PC-9 (cell line): ENCODE results near the gene PEX11G. TPM values are rescaled to one million over a fixed set of nuclear protein-coding genes. Genes with fewer than 3 reads are reported as not detected.

Source experiments
- BruUV-seq: library from RNA; stranded (reverse); fragments of 400-500 nt; replicated peaks from 2 replicates; lab custom pipeline; 2021; lab: Mats Ljungman, UMichigan
- CTCF ChIA-PET: fragments of 300-600 bp; sonication (Branson Sonifier 250); formaldehyde crosslinking; loops from one replicate; lab custom pipeline; 2022; ENCODE audit warnings: antibody characterized with exemption; lab: Charles Lee
- POLR2A ChIA-PET: fragments of 300-600 bp; sonication (Branson Sonifier 250); formaldehyde crosslinking; loops from one replicate; lab custom pipeline; 2022; ENCODE audit warnings: antibody characterized with exemption; ENCODE audit not compliant: unreplicated experiment; lab: Charles Lee
- DNase-seq, 2 experiments: peaks; one replicate each; pipeline versions ENCODE4 v3.0.0 to v3.0.0-alpha.2; 2015 to 2022; ENCODE audit warnings: mixed read lengths in 1 of 2
- H2AFZ ChIP-seq: fragments of 200-600 bp; sonication (generic); 2 replicates; pipeline ENCODE4 v1.8.1; 2017; ENCODE audit warnings: antibody characterized with exemption
- H3F3A ChIP-seq: fragments of 200-600 bp; sonication (generic); 2 replicates; pipeline ENCODE4 v1.8.1; 2017; ENCODE audit warnings: antibody characterized with exemption, mild to moderate bottlenecking, low read depth; ENCODE audit not compliant: insufficient read depth
- H3K27ac ChIP-seq: fragments of 200-600 bp; sonication (generic); 2 replicates; pipeline ENCODE4 v1.6.1; 2016; ENCODE audit warnings: mixed run types
- H3K27me3 ChIP-seq: fragments of 200-600 bp; sonication (generic); 2 replicates; pipeline ENCODE4 v1.6.1; 2016; ENCODE audit warnings: low read depth, mixed run types; ENCODE audit not compliant: insufficient read depth
- H3K36me3 ChIP-seq: fragments of 200-600 bp; sonication (generic); 2 replicates; pipeline ENCODE4 v1.6.1; 2016; ENCODE audit warnings: low read depth, mixed run types
- H3K4me1 ChIP-seq: fragments of 200-600 bp; sonication (generic); replicated peaks from 2 replicates; pipeline ENCODE4 v1.6.1; 2016; ENCODE audit warnings: mixed run types; ENCODE audit not compliant: insufficient read depth
- H3K4me2 ChIP-seq: fragments of 200-600 bp; sonication (generic); 2 replicates; pipeline ENCODE4 v1.6.1; 2017; ENCODE audit warnings: mixed run types
- H3K4me3 ChIP-seq: fragments of 200-600 bp; sonication (generic); 2 replicates; pipeline ENCODE4 v1.6.1; 2016; ENCODE audit warnings: mixed run types
- H3K79me2 ChIP-seq: fragments of 200-600 bp; sonication (generic); 2 replicates; pipeline ENCODE4 v1.6.1; 2017; ENCODE audit warnings: low read depth, mixed run types
- H3K9me2 ChIP-seq: fragments of 200-600 bp; sonication (generic); 2 replicates; pipeline ENCODE4 v1.8.1; 2017; ENCODE audit warnings: mild to moderate bottlenecking; ENCODE audit not compliant: insufficient read depth
- H3K9me3 ChIP-seq: fragments of 200-600 bp; sonication (generic); 2 replicates; pipeline ENCODE4 v1.8.1; 2016; ENCODE audit warnings: low read depth; ENCODE audit not compliant: insufficient read depth
- H4K20me1 ChIP-seq: fragments of 200-600 bp; sonication (generic); 2 replicates; pipeline ENCODE4 v1.8.1; 2017; ENCODE audit not compliant: insufficient read depth
- EZH2 ChIP-seq: fragments of 200-600 bp; sonication (generic); IDR thresholded peaks from 2 replicates; pipeline ENCODE4 v1.8.0; 2017; ENCODE audit warnings: antibody characterized with exemption, low read depth
- intact Hi-C: fragments of 100-400 bp; cut with micrococcal nuclease; formaldehyde crosslinking; loops from one replicate; pipeline ENCODE4 v1.10.0; 2022; ENCODE audit not compliant: unreplicated experiment
- total RNA-seq: library from RNA; stranded (reverse); gene quantifications from 2 replicates; pipeline ENCODE4 v1.2.3, GENCODE V29; 2021
- TF ChIP-seq, protein P1 (sequence below): fragments of 200-600 bp; sonication (generic); conservative IDR thresholded peaks from 2 replicates; pipeline ENCODE4 v1.6.1; 2017; ENCODE audit warnings: mixed run types, antibody characterized with exemption, mild to moderate bottlenecking, moderate library complexity

Gene PEX11G
- total RNA-seq, 1 experiment from 2014 or later = 10.5 TPM

DNA sequence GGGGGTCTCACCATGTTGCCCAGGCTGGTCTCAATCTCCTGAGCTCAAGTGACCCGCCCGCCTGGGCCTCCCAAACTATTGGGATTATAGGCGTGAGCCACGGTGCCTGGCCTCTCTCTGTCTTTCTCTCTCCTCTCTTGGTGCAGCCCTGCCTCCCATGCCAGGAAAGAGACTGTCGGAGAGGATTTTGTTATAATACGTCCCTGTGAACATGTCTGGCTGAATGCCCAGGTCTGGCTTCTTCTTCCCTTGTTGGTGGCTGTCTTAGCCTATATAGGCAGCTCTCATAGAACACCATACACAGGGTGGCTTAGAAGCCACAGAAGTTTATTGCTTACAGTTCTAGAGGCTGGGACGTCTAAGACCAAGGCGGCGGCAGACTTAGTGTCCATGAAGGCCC lies 46.4 kb downstream of the PEX11G start:
- no peaks in the 10 kb centered on the region for H3K27me3 ChIP-seq
- BruUV-seq = no TSS peak
- no peak overlapping the region for H3K27ac ChIP-seq
- H3K4me2 ChIP-seq = no peak overlapping the region
- H3K36me3 ChIP-seq = peaks cover 24% of the 10 kb centered on the region
- H3K4me3 ChIP-seq = no peak overlapping the region
- H3K4me1 ChIP-seq = no peaks in the 10 kb centered on the region
- no peaks in the 10 kb centered on the region for H3K79me2 ChIP-seq
- ChIA-PET CTCF (interaction anchor here (0.7 kb wide), 1 partner anchor 8 kb away, joined by 5 read pairs; no protein-coding TSS in a partner anchor), POLR2A (no interaction called here)
- no peak overlapping the region for H2AFZ ChIP-seq
- intact Hi-C loops = no loop called here
- peaks cover 3% of the 10 kb centered on the region for H3F3A ChIP-seq
- H3K9me3 ChIP-seq = no peaks in the 10 kb centered on the region
- H3K9me2 ChIP-seq = no peaks in the 10 kb centered on the region
- no peaks in the 10 kb centered on the region for H4K20me1 ChIP-seq
- no peak for DNase-seq
- TF ChIP-seq, protein P1, sequence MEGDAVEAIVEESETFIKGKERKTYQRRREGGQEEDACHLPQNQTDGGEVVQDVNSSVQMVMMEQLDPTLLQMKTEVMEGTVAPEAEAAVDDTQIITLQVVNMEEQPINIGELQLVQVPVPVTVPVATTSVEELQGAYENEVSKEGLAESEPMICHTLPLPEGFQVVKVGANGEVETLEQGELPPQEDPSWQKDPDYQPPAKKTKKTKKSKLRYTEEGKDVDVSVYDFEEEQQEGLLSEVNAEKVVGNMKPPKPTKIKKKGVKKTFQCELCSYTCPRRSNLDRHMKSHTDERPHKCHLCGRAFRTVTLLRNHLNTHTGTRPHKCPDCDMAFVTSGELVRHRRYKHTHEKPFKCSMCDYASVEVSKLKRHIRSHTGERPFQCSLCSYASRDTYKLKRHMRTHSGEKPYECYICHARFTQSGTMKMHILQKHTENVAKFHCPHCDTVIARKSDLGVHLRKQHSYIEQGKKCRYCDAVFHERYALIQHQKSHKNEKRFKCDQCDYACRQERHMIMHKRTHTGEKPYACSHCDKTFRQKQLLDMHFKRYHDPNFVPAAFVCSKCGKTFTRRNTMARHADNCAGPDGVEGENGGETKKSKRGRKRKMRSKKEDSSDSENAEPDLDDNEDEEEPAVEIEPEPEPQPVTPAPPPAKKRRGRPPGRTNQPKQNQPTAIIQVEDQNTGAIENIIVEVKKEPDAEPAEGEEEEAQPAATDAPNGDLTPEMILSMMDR = no peak
- TF ChIP-seq EZH2 = no peak

DNA sequence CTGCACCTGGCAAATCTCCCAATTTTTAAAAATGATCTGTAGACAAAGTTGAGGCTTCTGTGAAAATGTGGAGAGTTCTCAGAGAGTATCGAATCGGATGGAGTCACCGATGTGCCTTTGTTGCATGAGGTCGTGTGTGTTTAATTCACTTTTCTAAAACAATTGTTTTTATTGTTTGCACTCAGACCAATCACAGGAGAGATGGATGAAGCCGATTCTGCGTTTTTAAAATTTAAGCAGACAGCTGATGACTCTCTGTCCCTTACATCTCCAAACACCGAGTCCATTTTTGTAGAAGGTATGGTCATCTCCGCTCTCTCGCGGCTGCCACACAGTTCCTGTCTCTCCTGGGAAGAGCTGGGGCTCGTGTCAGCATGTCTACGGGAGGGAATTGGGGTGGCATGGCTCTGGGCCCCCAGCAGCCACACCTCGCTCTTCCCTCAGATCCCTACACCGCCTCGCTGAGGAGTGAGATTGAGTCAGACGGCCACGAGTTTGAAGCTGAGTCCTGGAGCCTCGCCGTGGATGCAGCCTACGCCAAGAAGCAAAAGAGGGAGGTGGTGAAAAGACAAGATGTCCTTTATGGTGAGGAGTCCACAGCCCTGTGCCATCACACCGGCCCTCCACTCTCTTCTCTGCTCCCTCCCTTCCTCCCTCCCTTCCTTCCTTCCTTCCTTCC lies 47.2 kb downstream of the PEX11G start:
- Histone ChIP-seq H2AFZ (no peak overlapping the region), H4K20me1 (no peaks in the 10 kb centered on the region), H3F3A (peaks cover 3% of the 10 kb centered on the region), H3K27ac (no peak overlapping the region), H3K4me3 (no peak overlapping the region), H3K4me1 (no peaks in the 10 kb centered on the region), H3K79me2 (no peaks in the 10 kb centered on the region), H3K36me3 (peaks cover 27% of the 10 kb centered on the region), H3K9me3 (no peaks in the 10 kb centered on the region), H3K4me2 (no peak overlapping the region), H3K9me2 (no peaks in the 10 kb centered on the region), H3K27me3 (no peaks in the 10 kb centered on the region)
- BruUV-seq = no TSS peak
- TF ChIP-seq, protein P1 = no peak
- no peak for TF ChIP-seq EZH2
- no peak for DNase-seq
- POLR2A ChIA-PET = no interaction called here
- intact Hi-C loops = no loop called here
- CTCF ChIA-PET = no interaction called here

DNA sequence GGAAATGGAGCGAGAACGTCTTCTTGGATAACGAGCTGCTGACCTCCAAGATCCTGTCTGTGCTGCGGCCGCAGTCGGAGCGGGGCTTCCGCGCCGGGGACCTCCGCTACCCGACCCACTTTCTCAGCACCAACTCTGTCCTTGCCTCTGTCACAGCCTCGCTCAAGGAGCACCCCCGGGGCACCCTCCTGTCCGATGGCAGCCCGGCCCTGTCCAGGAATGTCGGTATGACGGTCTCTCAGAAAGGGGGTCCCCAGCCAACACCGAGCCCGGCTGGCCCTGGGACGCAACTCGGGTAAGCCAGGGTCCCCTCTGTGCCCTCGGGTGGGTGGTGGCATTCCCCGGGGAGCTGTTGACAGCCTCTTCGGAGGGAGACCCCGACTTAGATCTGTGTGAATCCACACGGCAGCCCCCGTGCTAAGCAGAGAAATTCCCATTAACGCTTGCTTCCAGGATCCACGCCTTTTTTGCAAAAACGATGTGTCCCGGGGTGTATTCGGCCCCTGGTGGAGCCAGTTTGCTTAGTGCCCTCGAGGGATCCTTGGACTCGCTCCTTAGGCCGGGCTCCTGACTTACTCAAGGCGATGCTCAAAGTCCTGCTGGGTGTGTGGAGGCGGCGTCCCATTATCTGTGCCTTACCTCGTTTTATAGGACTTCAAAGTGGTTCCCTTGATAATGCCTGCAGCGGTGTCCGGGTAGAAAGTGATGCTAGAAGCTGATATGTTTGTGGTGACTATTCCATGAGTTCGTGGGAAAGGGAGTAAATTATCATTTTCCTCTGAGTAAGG lies 48.5 kb downstream of the PEX11G start:
- Histone ChIP-seq H3K4me2 (no peak overlapping the region), H3K27me3 (no peaks in the 10 kb centered on the region), H3K27ac (no peak overlapping the region), H3F3A (no peaks in the 10 kb centered on the region; the same call in none of the 2 replicates), H4K20me1 (no peaks in the 10 kb centered on the region), H3K9me3 (no peaks in the 10 kb centered on the region), H3K4me3 (no peak overlapping the region), H3K79me2 (0 out of 2 replicates have a peak, but pooled peaks cover 5% of the 10 kb centered on the region), H3K4me1 (no peaks in the 10 kb centered on the region), H3K36me3 (peaks cover 26% of the 10 kb centered on the region), H3K9me2 (no peaks in the 10 kb centered on the region), H2AFZ (no peak overlapping the region)
- no peak for TF ChIP-seq EZH2
- intact Hi-C loops = no loop called here
- no peak for DNase-seq
- POLR2A ChIA-PET = no interaction called here
- CTCF ChIA-PET = no interaction called here
- no TSS peak for BruUV-seq
